Prostate gland (tissue), 2 donors: Measurements from ENCODE around the gene TAF6L. TPM values are rescaled to one million over a fixed set of nuclear protein-coding genes. Genes with fewer than 3 reads are reported as not detected.

Source experiments
- DNase-seq: peaks from one replicate; pipeline ENCODE4 v3.0.0-alpha.2; 2019; ENCODE audit warnings: low spot score
- H3K27ac ChIP-seq, 2 donors: fragments of 200-600 bp; sonication (generic); 2 replicates each; pipeline ENCODE4 v1.5.1; 2017 to 2019
- H3K27me3 ChIP-seq: fragments of 200-600 bp; sonication (generic); replicated peaks from 2 replicates; pipeline ENCODE4 v1.5.1; 2019; ENCODE audit not compliant: insufficient read depth
- H3K36me3 ChIP-seq, 2 donors: fragments of 200-600 bp; sonication (generic); 1 replicate in 1 of 2; 2 replicates in 1 of 2; pipeline versions ENCODE4 v1.5.1 to v1.8.1; 2017 to 2019
- H3K4me1 ChIP-seq: fragments of 200-600 bp; sonication (generic); replicated peaks from 2 replicates; pipeline ENCODE4 v1.5.1; 2019
- H3K4me3 ChIP-seq, 2 donors: fragments of 200-600 bp; sonication (generic); 2 replicates each; pipeline ENCODE4 v1.5.1; 2017 to 2019
- H3K9me3 ChIP-seq: fragments of 200-600 bp; sonication (generic); 2 replicates; pipeline ENCODE4 v1.5.1; 2017
- POLR2A ChIP-seq: fragments of 450-650 bp; IDR thresholded peaks from one replicate; pipeline ENCODE4 v1.6.1; 2016; ENCODE audit warnings: antibody characterized with exemption, mild to moderate bottlenecking
- POLR2AphosphoS5 ChIP-seq: sonication (generic); formaldehyde crosslinking; IDR thresholded peaks from one replicate; pipeline ENCODE4 v1.6.1; 2017; ENCODE audit warnings: antibody characterized with exemption
- WGBS: methylation state at CpG from one replicate; pipeline ENCODE4 v1.1.5; 2018; 5-methylcytosine and 5-hydroxymethylcytosine counted together
- intact Hi-C: fragments of 100-400 bp; cut with DNase I; formaldehyde crosslinking; loops from one replicate; pipeline ENCODE4 v1.14.2; 2022
- total RNA-seq, 2 donors: library from RNA; depleted of rRNA; stranded (reverse); fragments of >200 nt; gene quantifications; one replicate each; pipeline ENCODE4 v1.1.0, GENCODE V29; 2016
- TF ChIP-seq, protein P1 (sequence below), 4 experiments: fragments of 200-600 bp in 2 of 4; fragments of 450-650 bp in 2 of 4; sonication (generic) in 2 of 4; IDR thresholded peaks; 1 replicate in 3 of 4; 2 replicates in 1 of 4; pipeline ENCODE4 v1.5.1; 2016 to 2019; ENCODE audit warnings: antibody characterized with exemption in 4 of 4, mild to moderate bottlenecking in 2 of 4, moderate library complexity in 2 of 4

The TAF6L gene
- total RNA-seq, 2 donors from 2014 or later, result 22.2 to 36.2 TPM

DNA sequence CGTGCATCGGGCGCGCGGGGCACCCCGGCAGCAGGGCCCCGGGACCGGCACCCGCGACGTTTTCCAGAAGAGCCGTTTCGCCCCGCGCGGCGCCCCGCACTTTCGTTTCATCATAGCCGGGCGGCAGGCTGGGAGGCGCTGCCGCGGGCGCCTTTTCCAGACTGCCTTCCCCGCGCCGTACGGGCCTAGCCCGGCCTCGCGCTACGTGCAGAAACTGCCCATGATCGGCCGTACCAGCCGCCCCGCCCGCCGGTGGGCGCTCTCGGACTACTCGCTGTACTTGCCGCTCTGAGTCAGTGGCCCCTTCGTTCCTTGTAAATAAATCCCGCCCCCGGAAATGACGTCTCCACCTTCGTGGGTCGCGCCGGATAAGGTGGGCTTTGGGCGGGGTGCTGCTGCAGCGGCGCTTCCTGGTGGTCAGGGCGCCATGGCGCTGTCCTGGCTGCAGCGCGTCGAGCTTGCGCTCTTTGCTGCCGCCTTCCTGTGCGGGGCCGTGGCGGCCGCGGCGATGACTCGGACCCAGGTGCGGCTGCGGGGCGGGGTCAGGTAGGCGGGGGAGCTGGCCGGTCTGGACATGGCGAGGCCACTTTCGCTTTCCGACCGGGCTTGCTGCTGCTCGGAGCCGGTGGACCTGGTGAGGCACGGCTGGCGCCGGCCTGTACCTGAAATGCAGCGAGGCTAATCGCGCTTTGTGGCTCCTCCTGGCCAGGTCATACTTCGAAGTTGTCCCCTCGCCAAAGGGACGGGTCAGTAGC lies 16.0 kb downstream of the TAF6L start, which contains the start of gene TMEM179B:
Gene TMEM179B (plus strand): TSS at position 398 of the 755 bp plus-strand sequence. CDS start 30 bp downstream, at position 428.
- Histone ChIP-seq H3K4me1 (peaks cover 20% of the 10 kb centered on the region), H3K27me3 (no peaks in the 10 kb centered on the region), H3K4me3 (peak within 1 kb of the TSS; percentile 90 to 93), H3K9me3 (no peaks in the 10 kb centered on the region), H3K36me3 (peaks cover 4 to 9% of the 10 kb centered on the region in 2 donors), H3K27ac (peak within 1 kb of the TSS; percentile 94 to 98)
- WGBS, result under 1% methylated on average over 51 of the region's 88 CpGs
- intact Hi-C loops, result loop anchor here (2.0 to 5.0 kb wide), 2 partner anchors 76 to 95 kb away; partner anchors contain the start of gene SLC3A2
- peak; percentile 99 for DNase-seq
- TF ChIP-seq POLR2AphosphoS5 (peak; percentile 100), POLR2A (peak; percentile 98)
- TF ChIP-seq, protein P1, sequence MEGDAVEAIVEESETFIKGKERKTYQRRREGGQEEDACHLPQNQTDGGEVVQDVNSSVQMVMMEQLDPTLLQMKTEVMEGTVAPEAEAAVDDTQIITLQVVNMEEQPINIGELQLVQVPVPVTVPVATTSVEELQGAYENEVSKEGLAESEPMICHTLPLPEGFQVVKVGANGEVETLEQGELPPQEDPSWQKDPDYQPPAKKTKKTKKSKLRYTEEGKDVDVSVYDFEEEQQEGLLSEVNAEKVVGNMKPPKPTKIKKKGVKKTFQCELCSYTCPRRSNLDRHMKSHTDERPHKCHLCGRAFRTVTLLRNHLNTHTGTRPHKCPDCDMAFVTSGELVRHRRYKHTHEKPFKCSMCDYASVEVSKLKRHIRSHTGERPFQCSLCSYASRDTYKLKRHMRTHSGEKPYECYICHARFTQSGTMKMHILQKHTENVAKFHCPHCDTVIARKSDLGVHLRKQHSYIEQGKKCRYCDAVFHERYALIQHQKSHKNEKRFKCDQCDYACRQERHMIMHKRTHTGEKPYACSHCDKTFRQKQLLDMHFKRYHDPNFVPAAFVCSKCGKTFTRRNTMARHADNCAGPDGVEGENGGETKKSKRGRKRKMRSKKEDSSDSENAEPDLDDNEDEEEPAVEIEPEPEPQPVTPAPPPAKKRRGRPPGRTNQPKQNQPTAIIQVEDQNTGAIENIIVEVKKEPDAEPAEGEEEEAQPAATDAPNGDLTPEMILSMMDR (IDR thresholded peaks at IDR 0.05), result peak in 3 of 4 experiments; percentile 34 to 77 (median 59)

DNA sequence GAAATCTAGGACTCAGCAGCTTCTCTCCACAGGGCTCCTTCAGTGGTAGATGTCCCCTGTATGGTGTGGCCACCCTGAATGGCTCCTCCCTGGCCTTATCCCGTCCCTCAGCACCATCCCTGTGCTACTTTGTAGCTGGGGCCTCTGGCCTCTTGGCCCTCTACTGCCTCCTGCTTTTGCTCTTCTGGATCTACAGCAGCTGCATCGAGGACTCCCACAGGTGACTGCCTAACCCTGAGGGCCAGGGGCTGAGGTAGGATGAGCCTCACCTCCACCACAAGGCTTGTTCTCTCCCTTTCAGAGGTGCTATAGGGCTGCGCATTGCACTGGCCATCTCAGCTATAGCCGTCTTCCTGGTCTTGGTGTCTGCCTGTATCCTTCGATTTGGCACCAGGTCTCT lies 17.8 kb downstream of the TAF6L start:
- Histone ChIP-seq H3K27ac (peak overlapping the region in 1 of 2 donors; percentile 98), H3K4me1 (peaks cover 25% of the 10 kb centered on the region), H3K4me3 (no peak overlapping the region), H3K9me3 (no peaks in the 10 kb centered on the region), H3K36me3 (peaks cover 4 to 9% of the 10 kb centered on the region in 2 donors), H3K27me3 (no peaks in the 10 kb centered on the region)
- 65% methylated on average over 5 of the region's 5 CpGs for WGBS
- intact Hi-C loops, result loop anchor here (5.0 kb wide), 1 partner anchor 93 kb away; the partner anchor contains the start of gene SLC3A2
- TF ChIP-seq POLR2A (no peak), POLR2AphosphoS5 (no peak)
- TF ChIP-seq, protein P1 (IDR thresholded peaks at IDR 0.05), result no peak
- DNase-seq, result no peak

DNA sequence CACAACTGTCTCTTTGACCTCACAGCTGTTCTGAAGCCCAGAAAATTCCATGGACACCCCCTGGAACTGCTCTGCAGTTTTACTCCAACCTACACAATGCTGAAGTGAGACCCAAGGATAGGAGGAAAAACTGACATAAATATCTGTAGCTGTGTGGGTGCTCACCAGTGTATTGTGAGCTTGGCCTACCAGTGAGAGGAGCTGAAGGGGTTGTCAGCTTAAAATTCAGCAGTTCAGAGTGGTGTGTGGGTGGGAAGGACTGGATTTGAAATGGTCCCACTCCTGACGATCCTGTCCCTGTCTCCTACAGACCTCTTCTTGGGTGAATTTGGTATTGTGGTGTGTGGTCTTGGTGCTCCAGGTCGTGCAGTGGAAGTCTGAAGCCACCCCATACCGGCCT lies 18.4 kb downstream of the TAF6L start:
- no peak overlapping the region for H3K4me3 ChIP-seq
- H3K27ac ChIP-seq, result no peak overlapping the region
- H3K4me1 ChIP-seq, result peaks cover 25% of the 10 kb centered on the region
- TF ChIP-seq, protein P1 (IDR thresholded peaks at IDR 0.05), result no peak
- TF ChIP-seq POLR2A (no peak), POLR2AphosphoS5 (no peak)
- H3K9me3 ChIP-seq, result no peaks in the 10 kb centered on the region
- H3K27me3 ChIP-seq, result no peaks in the 10 kb centered on the region
- peaks cover 4 to 9% of the 10 kb centered on the region in 2 donors for H3K36me3 ChIP-seq
- no peak for DNase-seq
- WGBS, result 71% methylated on average over 3 of the region's 3 CpGs
- intact Hi-C loops, result loop anchor here (5.0 kb wide), 1 partner anchor 93 kb away; the partner anchor contains the start of gene SLC3A2

DNA sequence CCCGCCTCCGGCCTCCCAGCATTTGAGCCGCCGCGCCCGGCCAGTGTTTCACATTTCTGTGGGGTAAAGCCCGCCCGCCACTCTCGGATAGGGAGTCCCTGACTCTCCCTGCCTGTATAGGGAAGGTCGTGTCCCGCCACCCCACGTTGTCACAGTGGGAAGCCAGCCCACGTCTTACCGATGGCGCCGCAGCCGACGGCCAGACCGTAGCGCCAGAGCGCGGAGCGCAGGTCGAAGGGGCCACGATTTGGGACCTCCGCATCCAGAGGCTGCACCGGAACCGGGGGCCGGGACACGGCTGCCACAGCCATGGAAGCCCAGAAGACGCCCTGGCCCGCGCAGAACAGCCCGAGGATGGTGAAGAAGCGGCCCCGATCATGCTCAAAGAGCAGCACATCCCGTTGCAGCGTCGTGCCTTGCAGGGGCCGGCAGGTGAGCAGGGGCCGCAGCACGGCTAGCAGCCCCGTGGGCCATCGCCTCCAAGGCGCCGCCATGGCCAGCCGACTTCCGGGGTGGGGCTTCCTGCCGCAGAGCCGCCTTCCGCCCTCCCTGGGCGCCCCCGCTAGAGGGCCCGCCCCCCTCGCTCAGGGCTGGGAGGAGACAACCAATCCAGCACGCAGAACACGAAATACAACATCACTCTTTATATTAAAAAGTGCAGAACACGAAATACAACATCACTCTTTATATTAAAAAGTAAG lies 20.5 kb downstream of the TAF6L start, which contains the start of gene TMEM223:
Gene TMEM223 (minus strand): TSS at position 506 of the 701 bp plus-strand sequence. CDS start 12 bp downstream, at position 494.
- intact Hi-C loops, result no loop called here
- WGBS, result 0% methylated on average over 52 of the region's 58 CpGs
- peaks cover 18% of the 10 kb centered on the region for H3K4me1 ChIP-seq
- H3K36me3 ChIP-seq, result peaks cover 12 to 26% of the 10 kb centered on the region in 2 donors
- TF ChIP-seq, protein P1 (IDR thresholded peaks at IDR 0.05), result peak; percentile 12 to 55 (median 30)
- TF ChIP-seq POLR2A, result peak; percentile 69
- TF ChIP-seq POLR2AphosphoS5, result peak; percentile 92
- no peaks in the 10 kb centered on the region for H3K9me3 ChIP-seq
- DNase-seq, result peak; percentile 84
- H3K27me3 ChIP-seq, result no peaks in the 10 kb centered on the region
- H3K27ac ChIP-seq, result peak within 1 kb of the TSS; percentile 71 to 74
- H3K4me3 ChIP-seq, result peak within 1 kb of the TSS; percentile 69 to 73
